HepG2 (cell line): ENCODE results near the gene BST2. TPM values are rescaled to one million over a fixed set of nuclear protein-coding genes. Genes with fewer than 3 reads are reported as not detected.

Experiments
- ATAC-seq: fragments of 200-7000 bp; cut with Tn5 transposase; 3 replicates; pipeline ENCODE4 v1.9.1; 2020; ENCODE audit warnings: mild to moderate bottlenecking, moderate library complexity
- BruUV-seq: library from RNA; stranded (reverse); fragments of 400-500 nt; replicated peaks from 2 replicates; lab custom pipeline; 2021; lab: Mats Ljungman, UMichigan
- CTCF ChIA-PET: fragments of 300-600 bp; formaldehyde crosslinking; extraction: SDS; loops from one replicate; lab custom pipeline; 2021; ENCODE audit warnings: low total read pairs, inconsistent platforms, low intra/inter-chr PET ratio; lab: Yijun Ruan, JAX
- POLR2A ChIA-PET: fragments of 350-600 bp; sonication (Branson Sonifier 250); formaldehyde crosslinking; loops from one replicate; lab custom pipeline; 2020; ENCODE audit warnings: antibody characterized with exemption, inconsistent platforms; lab: Yijun Ruan, JAX
- DNase-seq: peaks from one replicate; pipeline ENCODE4 v3.0.0-alpha.2; 2015; ENCODE audit warnings: low spot score
- FAIRE-seq: peaks from 3 replicates; lab custom pipeline; 2011; peaks lifted over from hg19 to GRCh38; lab: Jason Lieb, UNC
- H2AFZ ChIP-seq: one replicate; pipeline ENCODE4 v1.6.1; 2011; ENCODE audit warnings: low read length, inconsistent platforms
- H3K27ac ChIP-seq: fragments of 300-600 bp; 3 replicates; pipeline ENCODE4 v1.8.0; 2011; ENCODE audit warnings: mixed run types, mild to moderate bottlenecking, mixed read lengths, low read length, inconsistent platforms; ENCODE audit not compliant: insufficient read depth; ENCODE audit errors: extremely low read length
- H3K27me3 ChIP-seq, 2 experiments: fragments of 200-600 bp in 1 of 2; 2 replicates in 1 of 2; 3 replicates in 1 of 2; pipeline versions ENCODE4 v1.6.0 to v1.8.0; 2011; ENCODE audit warnings: low read length in 2 of 2, mild to moderate bottlenecking in 2 of 2, moderate library complexity in 2 of 2, inconsistent platforms in 1 of 2; ENCODE audit not compliant: insufficient read depth in 2 of 2, control insufficient read depth in 1 of 2
- H3K36me3 ChIP-seq, 2 experiments: fragments of 200-600 bp in 1 of 2; replicated peaks in 1 of 2; 2 replicates in 1 of 2; 3 replicates in 1 of 2; pipeline versions ENCODE4 v1.5.1 to v1.8.0; 2011; ENCODE audit warnings: low read length in 2 of 2, inconsistent platforms in 1 of 2; ENCODE audit not compliant: insufficient read depth in 2 of 2, control insufficient read depth in 1 of 2
- H3K4me1 ChIP-seq: 2 replicates; pipeline ENCODE4 v1.5.1; 2012; ENCODE audit warnings: low read length, inconsistent platforms; ENCODE audit not compliant: insufficient read depth
- H3K4me2 ChIP-seq: 2 replicates; pipeline ENCODE4 v1.6.0; 2011; ENCODE audit warnings: low read depth, low read length, inconsistent platforms
- H3K4me3 ChIP-seq, 3 experiments: fragments of 200-600 bp in 1 of 3; sonication (generic), shearing (Covaris generic) in 1 of 3; replicated peaks in 1 of 3; 2 replicates each; pipeline ENCODE4 v1.5.1; 2011 to 2016; ENCODE audit warnings: low read length in 3 of 3, inconsistent platforms in 2 of 3, low read depth in 2 of 3, mild to moderate bottlenecking in 2 of 3, control low read depth in 1 of 3, mixed read lengths in 1 of 3; ENCODE audit not compliant: insufficient read depth in 1 of 3
- H3K79me2 ChIP-seq: one replicate; pipeline ENCODE4 v1.6.1; 2011; ENCODE audit warnings: low read length, inconsistent platforms; ENCODE audit not compliant: insufficient read depth
- H3K9ac ChIP-seq: 2 replicates; pipeline ENCODE4 v1.6.0; 2011; ENCODE audit warnings: mild to moderate bottlenecking, low read depth, low read length, inconsistent platforms; ENCODE audit not compliant: insufficient read depth
- H3K9me3 ChIP-seq: 2 replicates; pipeline ENCODE4 v1.5.1; 2012; ENCODE audit warnings: mild to moderate bottlenecking, low read length
- H4K20me1 ChIP-seq: 2 replicates; pipeline ENCODE4 v1.6.0; 2011; ENCODE audit warnings: inconsistent platforms, mild to moderate bottlenecking, low read length, moderate library complexity; ENCODE audit not compliant: insufficient read depth
- CTCF ChIP-seq: sonication (generic); formaldehyde crosslinking; IDR thresholded peaks from 2 replicates; pipeline ENCODE4 v1.5.0; 2020; ENCODE audit warnings: mild to moderate bottlenecking, missing genetic modification reagents, moderate library complexity
- GABPA ChIP-seq, 2 experiments: IDR thresholded peaks; 2 replicates each; pipeline ENCODE4 v1.6.1; 2011 to 2016; ENCODE audit warnings: low read depth in 2 of 2, low read length in 1 of 2, missing biosample characterization in 1 of 2, missing genetic modification characterization in 1 of 2
- IRF9 ChIP-seq: sonication (generic); formaldehyde crosslinking; IDR thresholded peaks from 2 replicates; pipeline ENCODE4 v1.8.0; 2022; ENCODE audit warnings: missing genetic modification reagents, mild to moderate bottlenecking, borderline replicate concordance
- PATZ1 ChIP-seq: sonication (generic); formaldehyde crosslinking; IDR thresholded peaks from 2 replicates; pipeline ENCODE4 v1.4.0; 2020; ENCODE audit warnings: missing genetic modification reagents
- ZMYM3 ChIP-seq: sonication (generic); formaldehyde crosslinking; IDR thresholded peaks from 2 replicates; pipeline ENCODE4 v1.5.1; 2020; ENCODE audit warnings: mild to moderate bottlenecking, missing genetic modification reagents
- ZNF629 ChIP-seq: sonication (generic); formaldehyde crosslinking; conservative IDR thresholded peaks from 2 replicates; pipeline ENCODE4 v1.5.0; 2020; ENCODE audit warnings: missing genetic modification reagents
- ZNF652 ChIP-seq: IDR thresholded peaks from 2 replicates; pipeline ENCODE4 v1.6.1; 2016; ENCODE audit warnings: low read depth, borderline replicate concordance
- ZNF747 ChIP-seq: sonication (generic); formaldehyde crosslinking; IDR thresholded peaks from 2 replicates; pipeline ENCODE4 v1.8.1; 2023; ENCODE audit warnings: missing genetic modification reagents, mild to moderate bottlenecking, borderline replicate concordance
- WGBS: methylation state at CpG from one replicate; pipeline ENCODE4 v1.1.6; 2017; ENCODE audit warnings: low lambda C conversion rate; 5-methylcytosine and 5-hydroxymethylcytosine counted together
- in situ Hi-C: cut with HindIII; loops from 2 replicates; pipeline ENCODE4 v1.10.0; 2017; ENCODE audit warnings: low pct_unique_long_range_greater_than_20kb; ENCODE audit not compliant: extremely low pct_ligation_motif_present
- intact Hi-C: fragments of 100-400 bp; cut with micrococcal nuclease; formaldehyde crosslinking; loops from one replicate; pipeline ENCODE4 v1.10.0; 2022; ENCODE audit not compliant: unreplicated experiment
- polyA plus RNA-seq, 8 experiments: library from polyadenylated mRNA; depleted of rRNA in 3 of 8; stranded (reverse) in 7 of 8; unstranded in 1 of 8; fragments of >200 nt; fragmentation: Illumina TruSeq in 4 of 8; extraction: Trizol in 4 of 8; gene quantifications; 2 replicates each; pipeline versions ENCODE4 v1.2.1 to v1.2.3, GENCODE V29; 2011 to 2016; ENCODE audit warnings: low read depth in 4 of 8, missing spikeins in 1 of 8, mixed read lengths in 1 of 8; ENCODE audit not compliant: insufficient read depth in 1 of 8
- total RNA-seq, 5 experiments: library from RNA; depleted of rRNA; stranded (reverse); fragments of >200 nt; fragmentation: Illumina TruSeq; extraction: Trizol; gene quantifications; 2 replicates each; pipeline ENCODE4 v1.2.3, GENCODE V29; 2016; ENCODE audit warnings: low read depth in 1 of 5
- TF ChIP-seq, protein P1 (sequence below): sonication (generic); formaldehyde crosslinking; IDR thresholded peaks from 2 replicates; pipeline ENCODE4 v1.4.0; 2020; ENCODE audit warnings: missing genetic modification reagents

BST2 gene
- total and polyA plus RNA-seq, 2 of the 13 experiments (the other 11 are each of a cell fraction or from before 2014, with no cell fraction given): 58.8 to 93.8 TPM

DNA sequence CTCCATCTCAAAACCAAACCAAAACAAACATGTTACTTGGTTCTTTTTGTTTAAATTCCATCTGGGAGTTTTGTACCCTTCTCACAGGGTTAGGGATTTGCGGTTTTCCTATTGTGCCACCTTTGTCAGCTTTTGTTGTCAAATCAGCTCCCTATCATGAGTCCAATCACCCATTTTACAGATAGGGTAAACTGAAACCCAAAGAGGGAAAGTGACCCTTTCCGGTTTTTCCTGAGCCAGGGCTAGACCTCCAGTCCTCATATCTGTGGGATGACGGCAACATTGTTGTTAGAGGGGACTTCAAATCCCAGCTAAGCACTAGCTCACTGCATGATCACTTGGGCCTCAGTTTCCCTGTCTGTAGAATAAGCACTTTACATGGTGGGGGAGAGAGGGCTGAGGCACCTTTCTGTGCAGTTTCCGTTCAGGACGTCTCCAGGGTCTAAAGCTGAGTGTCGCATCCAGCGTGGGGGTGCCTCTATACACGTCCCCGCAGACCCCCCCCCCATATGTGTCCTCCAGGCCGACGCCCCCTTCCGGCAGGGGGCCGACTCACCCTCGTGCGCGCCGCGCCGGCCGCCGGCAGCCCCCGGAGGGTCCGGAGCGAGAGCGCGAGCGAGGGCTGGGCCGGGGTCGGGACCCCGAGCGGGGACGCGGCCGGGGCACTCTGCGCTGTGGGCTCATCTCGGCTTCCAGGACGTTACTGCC is 15.3 kb downstream of the BST2 start:
- CTCF ChIA-PET: interaction anchor here (2.3 kb wide), 1 partner anchor 44 kb away, joined by 9 read pairs; no protein-coding TSS in a partner anchor
- in situ Hi-C loops: loop anchor here (5.0 kb wide), 1 partner anchor 43 kb away; no protein-coding TSS in a partner anchor
- POLR2A ChIA-PET: no interaction called here
- H3K79me2 ChIP-seq: no peaks in the 10 kb centered on the region
- no peak; the same call in 2 of the 3 replicates for ATAC-seq
- no peak overlapping the region for H3K27ac ChIP-seq
- TF ChIP-seq, protein P1, sequence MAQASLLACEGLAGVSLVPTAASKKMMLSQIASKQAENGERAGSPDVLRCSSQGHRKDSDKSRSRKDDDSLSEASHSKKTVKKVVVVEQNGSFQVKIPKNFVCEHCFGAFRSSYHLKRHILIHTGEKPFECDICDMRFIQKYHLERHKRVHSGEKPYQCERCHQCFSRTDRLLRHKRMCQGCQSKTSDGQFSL (CRISPR knock-in tag): peak; percentile 74
- peak; percentile 87 for TF ChIP-seq ZNF629
- 0 out of 2 replicates have a peak, but pooled peaks have one; percentile 18 for TF ChIP-seq CTCF (CRISPR knock-in tag)
- TF ChIP-seq ZNF652 (CRISPR knock-in tag): no peak
- TF ChIP-seq PATZ1: peak; percentile 26; the same call in 1 of the 2 replicates
- no peak for TF ChIP-seq ZNF747 (CRISPR knock-in tag)
- TF ChIP-seq ZMYM3 (CRISPR knock-in tag): 0 out of 2 replicates have a peak, but pooled peaks have one; percentile 13
- no peak for TF ChIP-seq IRF9 (CRISPR knock-in tag)
- no peak for TF ChIP-seq GABPA (IDR thresholded peaks at IDR 0.05; ENCODE audit: low read depth, low read length)
- TF ChIP-seq GABPA (CRISPR knock-in tag; IDR thresholded peaks at IDR 0.05; ENCODE audit: low read depth): no peak
- BruUV-seq: no TSS peak
- no peak overlapping the region for H3K9ac ChIP-seq
- H3K27me3 ChIP-seq: peaks cover 0 to 1% of the 10 kb centered on the region in 2 experiments; a peak in 1 of 5 replicates
- no peak for DNase-seq
- no peak for FAIRE-seq
- peaks cover 10% of the 10 kb centered on the region for H3K9me3 ChIP-seq
- H3K4me1 ChIP-seq: peaks cover 8% of the 10 kb centered on the region
- H2AFZ ChIP-seq: no peak overlapping the region
- H3K4me3 ChIP-seq: peak overlapping the region; percentile 31 to 63 (median 49); a peak in 5 of 6 replicates
- H3K4me2 ChIP-seq: peak overlapping the region; percentile 92
- no peaks in the 10 kb centered on the region for H3K36me3 ChIP-seq
- intact Hi-C loops: loop anchor here (5.0 kb wide), 1 partner anchor 323 kb away; no protein-coding TSS in a partner anchor
- WGBS: 65% methylated on average over 8 of the region's 37 CpGs
- no peaks in the 10 kb centered on the region for H4K20me1 ChIP-seq
